HG03521 (cell line): ENCODE data around the gene CCHCR1.
A peak's percentile ranks its signal among the peaks of the same experiment; 100 is the strongest.
"Not testable (repeated sequence)": the region's sequence is repeated elsewhere in the genome, so short reads cannot be mapped to it uniquely, and the experiment has no call there.

Experiments used
- ATAC-seq: cut with Tn5 transposase; IDR thresholded peaks from one replicate; pipeline ENCODE4 v1.9.1; 2021; ENCODE audit warnings: mild to moderate bottlenecking, moderate library complexity; ENCODE audit not compliant: unreplicated experiment

Gene CCHCR1

GRCh38 chr6:31164475-31165063, 7.0 kb upstream of the CCHCR1 start:
- ATAC-seq: not testable (repeated sequence)

- ATAC-seq: no peak
These were observed 6.3 kb upstream of the CCHCR1 start for GRCh38 chr6:31163922-31164321.

- no peak for ATAC-seq
These were observed 5.0 kb upstream of the CCHCR1 start for GRCh38 chr6:31162463-31163165.

GRCh38 chr6:31161216-31162126, 3.9 kb upstream of the CCHCR1 start:
- no peak for ATAC-seq

- no peak for ATAC-seq
These were observed 1.6 kb upstream of the CCHCR1 start for GRCh38 chr6:31158863-31159855.

GRCh38 chr6:31158140-31158862, 699 bp upstream of the CCHCR1 start, which contains the start of gene TCF19:
TSS of gene TCF19 (plus strand) at chr6:31158589. CDS start at chr6:31159470, 881 bp downstream.
- ATAC-seq: peak; percentile 86

- no peak for ATAC-seq
These were observed 961 bp downstream of the CCHCR1 start for GRCh38 chr6:31156641-31157040.

- no peak for ATAC-seq
These were observed 3.2 kb downstream of the CCHCR1 start for GRCh38 chr6:31154436-31154835.

GRCh38 chr6:31152781-31153180, 4.8 kb downstream of the CCHCR1 start:
- ATAC-seq: no peak

GRCh38 chr6:31149827-31150447, 7.7 kb downstream of the CCHCR1 start:
- ATAC-seq: no peak

- no peak for ATAC-seq
These were observed 12.2 kb downstream of the CCHCR1 start for GRCh38 chr6:31145386-31145785.

GRCh38 chr6:31144970-31145340, 12.6 kb downstream of the CCHCR1 start:
- ATAC-seq: no peak

GRCh38 chr6:31144296-31144969, 13.2 kb downstream of the CCHCR1 start:
- ATAC-seq: no peak

- ATAC-seq: no peak
These were observed 14.5 kb downstream of the CCHCR1 start for GRCh38 chr6:31143148-31143547.

- ATAC-seq: no peak
These were observed 15.2 kb downstream of the CCHCR1 start for GRCh38 chr6:31142361-31142761.

- ATAC-seq: no peak
These were observed 17.0 kb downstream of the CCHCR1 start for GRCh38 chr6:31140643-31141042.

- ATAC-seq: no peak
These were observed 18.0 kb downstream of the CCHCR1 start for GRCh38 chr6:31139599-31139998.

- no peak for ATAC-seq
These were observed 18.6 kb downstream of the CCHCR1 start, which contains the start of gene PSORS1C2 for GRCh38 chr6:31138982-31139381. TSS of gene PSORS1C2 (minus strand) at chr6:31139066. CDS start at chr6:31139026, 40 bp downstream.

GRCh38 chr6:31135710-31136109, 21.9 kb downstream of the CCHCR1 start:
- ATAC-seq: no peak
